Measurements from ENCODE around the gene RNF44. TPM values are rescaled to one million over a fixed set of nuclear protein-coding genes. Genes with fewer than 3 reads are reported as not detected.

RNF44 gene
- total RNA-seq, 1 experiment from 2014 or later, result 58.4 TPM

GRCh38 chr5:176542596-176543427 is 5.6 kb upstream of the RNF44 start:
- H3K79me2 ChIP-seq (ENCODE audit: insufficient read depth, low read length), result no peaks in the 10 kb centered on the region
- TF ChIP-seq POLR2A (IDR thresholded peaks at IDR 0.05; ENCODE audit: borderline replicate concordance, extremely low read depth, insufficient read depth, insufficient read length) (peak; percentile 9), ELF1 (IDR thresholded peaks at IDR 0.05; ENCODE audit: borderline replicate concordance, low read depth) (no peak), EZH2phosphoT487 (IDR thresholded peaks at IDR 0.05; ENCODE audit: borderline replicate concordance) (no peak), SP1 (IDR thresholded peaks at IDR 0.05; ENCODE audit: low read depth) (no peak), ZNF274 (IDR thresholded peaks at IDR 0.05; ENCODE audit: low read depth, low read length) (no peak), EGR1 (IDR thresholded peaks at IDR 0.05; ENCODE audit: low read depth) (no peak), JUND (IDR thresholded peaks at IDR 0.05) (no peak), EZH2 (IDR thresholded peaks at IDR 0.05) (no peak), ZBTB33 (IDR thresholded peaks at IDR 0.05; ENCODE audit: extremely low read depth, insufficient replicate concordance, low read length) (no peak), MAX (IDR thresholded peaks at IDR 0.05) (no peak), ZFX (IDR thresholded peaks at IDR 0.05) (peak; percentile 82; the same call in 1 of the 2 replicates)
- H3K9ac ChIP-seq (ENCODE audit: low read length), result peak overlapping the region; percentile 90
- peak overlapping the region; percentile 99 for H3K4me2 ChIP-seq (ENCODE audit: low read length)
- intact Hi-C loops (cut with micrococcal nuclease), result loop anchor here (5.0 kb wide), 1 partner anchor 731 kb away; no protein-coding TSS in a partner anchor
- POLR2A ChIA-PET, result interaction anchor here (0.5 to 0.6 kb wide), 3 partner anchors 42 to 284 kb away, joined by 3 to 4 read pairs (median 3); no protein-coding TSS in a partner anchor
- peak; percentile 69 for ATAC-seq
- H3K9me3 ChIP-seq (ENCODE audit: control insufficient read depth in 1 of 2, insufficient read depth in 1 of 2, low read depth in 1 of 2, low read length in 2 of 2), result no peaks in the 10 kb centered on the region
- peak overlapping the region; percentile 65 to 89 for H3K4me3 ChIP-seq (replicated peaks in 1 of 2; ENCODE audit: low read depth in 1 of 2, low read length in 2 of 2)
- no peaks in the 10 kb centered on the region for H4K20me1 ChIP-seq (ENCODE audit: insufficient read depth)
- peak overlapping the region; percentile 92 for H3K27ac ChIP-seq (ENCODE audit: low read depth, low read length)
- RAD21 ChIA-PET (ENCODE audit: low non-redundant PET in 1 of 2, low total read pairs in 2 of 2, uncharacterized antibody in 2 of 2, unreplicated experiment in 2 of 2), result no interaction called here
- H2AFZ ChIP-seq (ENCODE audit: low read depth, low read length, poor library complexity, severe bottlenecking), result no peak overlapping the region
- CTCF ChIA-PET, result interaction anchor here (0.8 to 1.0 kb wide), 2 partner anchors 126 to 128 kb away, joined by 4 read pairs; partner anchors contain the start of gene CLTB
- H3K27me3 ChIP-seq (ENCODE audit: insufficient read depth, low read length), result no peaks in the 10 kb centered on the region
- H3K9me2 ChIP-seq (ENCODE audit: insufficient read depth), result no peaks in the 10 kb centered on the region
- no peaks in the 10 kb centered on the region for H3K36me3 ChIP-seq (ENCODE audit: control insufficient read depth in 1 of 2, insufficient read depth in 2 of 2, low read length in 2 of 2)
- no peak for DNase-seq (ENCODE audit: low read depth, low spot score)
- H3K4me1 ChIP-seq (ENCODE audit: control insufficient read depth in 1 of 2, insufficient read depth in 2 of 2, low read length in 2 of 2), result peaks cover 39 to 68% of the 10 kb centered on the region in 2 experiments
- BruUV-seq (replicated peaks), result no TSS peak
